ENCODE measurements around the gene CYB5D1. TPM values are rescaled to one million over a fixed set of nuclear protein-coding genes. Genes with fewer than 3 reads are reported as not detected.

CYB5D1 gene
- total and polyA plus RNA-seq, 2 experiments from 2014 or later, result 12.2 to 14.1 TPM

GRCh38 chr17:7893187-7893880 lies 35.5 kb downstream of the CYB5D1 start:
- H3K4me1 ChIP-seq (ENCODE audit: insufficient read depth), result peaks cover 19% of the 10 kb centered on the region
- no peak overlapping the region for H3K4me3 ChIP-seq
- no peaks in the 10 kb centered on the region for H3K27me3 ChIP-seq
- no peak overlapping the region for H3K27ac ChIP-seq
- WGBS (ENCODE audit: low lambda C conversion rate, missing lambda C conversion rate), result 93% methylated on average over 15 of the region's 15 CpGs
- peaks cover 7% of the 10 kb centered on the region for H4K20me1 ChIP-seq (ENCODE audit: insufficient read depth, poor library complexity, severe bottlenecking)
- no peak overlapping the region for H2AFZ ChIP-seq
- peaks cover 41% of the 10 kb centered on the region for H3K79me2 ChIP-seq
- no peaks in the 10 kb centered on the region for H3K36me3 ChIP-seq (replicated peaks; ENCODE audit: insufficient read depth, low read depth)
- H3K9me2 ChIP-seq (replicated peaks; ENCODE audit: insufficient read depth), result no peaks in the 10 kb centered on the region
- DNase-seq (ENCODE audit: low spot score), result no peak
- no peak for TF ChIP-seq EZH2phosphoT487 (IDR thresholded peaks at IDR 0.05; ENCODE audit: low read depth, severe bottlenecking, unreplicated experiment)
- no peak for TF ChIP-seq EZH2 (IDR thresholded peaks at IDR 0.05; ENCODE audit: borderline replicate concordance)
- no peak for TF ChIP-seq CTCF (IDR thresholded peaks at IDR 0.05; ENCODE audit: poor library complexity)
- H3K4me2 ChIP-seq, result no peak overlapping the region
- H3K9me3 ChIP-seq (ENCODE audit: low read depth), result no peaks in the 10 kb centered on the region

GRCh38 chr17:7894226-7894625 lies 36.4 kb downstream of the CYB5D1 start:
- H3K27ac ChIP-seq, result no peak overlapping the region
- no peaks in the 10 kb centered on the region for H3K9me3 ChIP-seq (ENCODE audit: low read depth)
- WGBS (ENCODE audit: low lambda C conversion rate, missing lambda C conversion rate), result 96% methylated on average over 9 of the region's 9 CpGs
- no peaks in the 10 kb centered on the region for H3K9me2 ChIP-seq (replicated peaks; ENCODE audit: insufficient read depth)
- TF ChIP-seq EZH2phosphoT487 (IDR thresholded peaks at IDR 0.05; ENCODE audit: low read depth, severe bottlenecking, unreplicated experiment) (no peak), EZH2 (IDR thresholded peaks at IDR 0.05; ENCODE audit: borderline replicate concordance) (no peak), CTCF (IDR thresholded peaks at IDR 0.05; ENCODE audit: poor library complexity) (no peak)
- peaks cover 7% of the 10 kb centered on the region for H4K20me1 ChIP-seq (ENCODE audit: insufficient read depth, poor library complexity, severe bottlenecking)
- H3K79me2 ChIP-seq, result peaks cover 35% of the 10 kb centered on the region
- no peak overlapping the region for H3K4me3 ChIP-seq
- no peaks in the 10 kb centered on the region for H3K36me3 ChIP-seq (replicated peaks; ENCODE audit: insufficient read depth, low read depth)
- H3K4me1 ChIP-seq (ENCODE audit: insufficient read depth), result peaks cover 11% of the 10 kb centered on the region
- no peak for DNase-seq (ENCODE audit: low spot score)
- H3K4me2 ChIP-seq, result no peak overlapping the region
- no peak overlapping the region for H2AFZ ChIP-seq
- no peaks in the 10 kb centered on the region for H3K27me3 ChIP-seq

GRCh38 chr17:7894866-7895265 lies 37.1 kb downstream of the CYB5D1 start:
- H3K9me3 ChIP-seq (ENCODE audit: low read depth), result no peaks in the 10 kb centered on the region

More at GRCh38 chr17:7894866-7895265, 37.1 kb downstream of the CYB5D1 start:
- H2AFZ ChIP-seq, result no peak overlapping the region
- DNase-seq (ENCODE audit: low spot score), result no peak
- peaks cover 5% of the 10 kb centered on the region for H4K20me1 ChIP-seq (ENCODE audit: insufficient read depth, poor library complexity, severe bottlenecking)
- no peak overlapping the region for H3K4me3 ChIP-seq
- H3K4me2 ChIP-seq, result no peak overlapping the region
- H3K36me3 ChIP-seq (replicated peaks; ENCODE audit: insufficient read depth, low read depth), result no peaks in the 10 kb centered on the region
- WGBS (ENCODE audit: low lambda C conversion rate, missing lambda C conversion rate), result 98% methylated on average over 6 of the region's 8 CpGs
- H3K9me2 ChIP-seq (replicated peaks; ENCODE audit: insufficient read depth), result no peaks in the 10 kb centered on the region
- peaks cover 28% of the 10 kb centered on the region for H3K79me2 ChIP-seq
- peaks cover 4% of the 10 kb centered on the region for H3K4me1 ChIP-seq (ENCODE audit: insufficient read depth)
- no peaks in the 10 kb centered on the region for H3K27me3 ChIP-seq
- H3K27ac ChIP-seq, result no peak overlapping the region
- TF ChIP-seq EZH2phosphoT487 (IDR thresholded peaks at IDR 0.05; ENCODE audit: low read depth, severe bottlenecking, unreplicated experiment) (no peak), CTCF (IDR thresholded peaks at IDR 0.05; ENCODE audit: poor library complexity) (no peak), EZH2 (IDR thresholded peaks at IDR 0.05; ENCODE audit: borderline replicate concordance) (no peak)
